CD4-positive, alpha-beta T cell treated with Interleukin-15 for 4 hours (primary cell): ENCODE measurements around the gene CLRN3.

Experiments used
- DNase-seq: peaks from one replicate; pipeline ENCODE4 v3.0.0-alpha.2; 2020; ENCODE audit warnings: low spot score

CLRN3 gene, protein sequence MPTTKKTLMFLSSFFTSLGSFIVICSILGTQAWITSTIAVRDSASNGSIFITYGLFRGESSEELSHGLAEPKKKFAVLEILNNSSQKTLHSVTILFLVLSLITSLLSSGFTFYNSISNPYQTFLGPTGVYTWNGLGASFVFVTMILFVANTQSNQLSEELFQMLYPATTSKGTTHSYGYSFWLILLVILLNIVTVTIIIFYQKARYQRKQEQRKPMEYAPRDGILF

GRCh38 chr10:127892743-127893142 is at the start of gene CLRN3:
Gene CLRN3, minus strand, starts transcription at chr10:127892941. Its CDS starts 157 bp downstream, at chr10:127892784.
- DNase-seq, result no peak

DNA sequence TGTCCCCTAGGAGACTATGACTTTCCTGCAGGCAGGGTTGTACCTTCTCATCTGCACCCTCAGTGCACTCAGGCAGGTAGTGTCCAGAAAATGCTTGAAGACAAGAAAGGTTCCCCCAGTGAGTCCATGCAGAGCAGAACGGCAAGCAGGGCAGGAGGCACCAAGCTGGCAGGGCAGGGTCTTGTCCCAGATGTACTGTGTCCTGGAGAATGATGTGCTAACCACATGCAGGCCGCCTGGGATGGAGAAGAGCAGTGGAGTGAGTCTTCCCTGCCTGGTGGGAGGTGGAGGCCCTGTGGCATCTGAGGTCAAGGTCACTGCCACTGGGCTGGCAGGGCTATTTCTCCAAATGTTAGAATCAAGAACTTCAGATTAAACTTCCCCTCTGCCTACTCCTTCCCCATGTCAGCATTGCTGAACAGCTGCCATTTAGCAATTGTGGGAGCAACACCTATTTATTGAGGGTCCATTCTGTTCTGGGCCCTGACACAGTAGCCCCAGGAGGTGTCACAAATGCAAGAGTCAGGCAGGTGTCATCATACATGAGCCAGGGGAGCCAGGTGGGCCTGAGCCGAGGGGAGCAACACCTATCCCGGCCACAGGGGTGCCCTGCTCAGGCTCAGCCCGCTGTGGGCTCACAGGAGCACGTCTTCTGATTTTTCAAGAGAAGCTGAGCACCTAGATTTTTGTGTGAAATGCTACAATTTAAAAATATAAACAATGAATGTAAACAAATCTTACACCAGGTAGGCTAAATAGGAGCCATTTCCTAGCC is 48.3 kb upstream of the CLRN3 start:
- DNase-seq, result no peak

- DNase-seq, result no peak
Observed at GRCh38 chr10:127939786-127940330, 47.1 kb upstream of the CLRN3 start.

DNA sequence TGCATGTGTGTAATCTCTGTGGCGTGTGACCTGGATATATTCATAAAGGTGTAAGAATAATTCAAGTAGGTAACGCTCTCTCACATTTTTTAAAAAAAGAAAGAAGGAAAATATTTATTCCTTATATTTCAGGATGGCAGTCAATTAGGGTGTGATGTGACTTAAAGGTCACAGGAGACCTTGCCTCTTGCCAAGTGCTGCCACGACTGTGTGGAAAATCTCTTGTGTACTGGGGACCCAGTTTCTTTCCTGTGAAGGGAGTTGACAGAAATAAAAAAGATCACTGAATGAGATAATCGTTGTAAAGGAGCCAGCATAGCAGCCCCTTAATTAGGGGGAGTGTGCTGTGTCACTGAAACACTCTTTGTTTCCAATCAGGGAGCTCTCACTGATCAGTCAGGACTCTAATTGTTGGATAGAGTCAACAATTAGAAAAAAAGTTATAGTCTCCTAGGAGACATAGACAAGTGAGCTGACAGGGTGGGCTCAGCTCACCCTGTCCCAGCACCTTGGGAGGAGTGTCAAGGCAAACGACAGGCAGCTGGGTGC is 45.2 kb upstream of the CLRN3 start:
- no peak for DNase-seq

DNA sequence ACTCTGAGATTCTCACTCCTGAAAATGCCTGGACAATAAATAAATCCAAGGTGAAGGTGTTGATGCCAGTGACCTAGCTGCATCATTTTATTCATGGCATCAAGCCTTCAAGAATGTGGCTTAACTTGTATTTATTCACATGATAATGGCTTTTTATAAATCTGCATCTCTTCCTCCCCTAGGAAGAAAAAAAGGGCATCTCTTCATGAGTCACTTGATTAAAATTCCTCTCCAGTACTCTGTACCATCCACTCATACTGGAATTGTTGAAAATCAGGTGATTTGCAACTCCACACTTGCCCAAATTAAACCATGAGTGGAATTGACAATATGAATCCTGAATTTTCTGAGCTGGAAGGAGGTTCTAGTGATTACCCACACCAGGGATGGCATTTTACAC is 44.3 kb upstream of the CLRN3 start:
- no peak for DNase-seq

DNA sequence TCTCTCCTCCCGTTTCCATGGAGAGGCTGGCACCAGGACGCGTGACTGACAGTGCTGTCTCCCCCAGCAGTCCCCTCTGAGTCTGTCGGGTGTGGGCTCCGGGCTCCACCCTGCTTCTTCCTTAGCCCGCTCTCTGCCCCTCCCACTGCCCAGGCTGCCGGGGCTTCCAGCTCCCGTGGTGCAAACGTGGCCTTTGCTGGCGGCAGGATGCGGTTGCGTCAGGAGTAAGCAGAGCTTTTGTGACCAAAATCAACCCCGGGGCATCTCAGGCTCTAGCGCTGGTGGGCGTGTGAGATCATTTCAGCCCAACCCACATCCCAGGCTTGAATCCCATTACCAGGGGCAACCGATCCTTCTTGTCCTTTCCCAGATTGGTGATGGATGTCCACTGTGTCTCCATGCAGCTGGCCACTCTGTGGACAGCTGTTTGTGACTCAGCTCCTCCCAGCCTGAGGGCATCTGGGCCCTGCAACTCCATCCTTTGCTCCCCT is 42.4 kb upstream of the CLRN3 start:
- DNase-seq, result no peak

- DNase-seq, result no peak
Observed at GRCh38 chr10:127934383-127934782, 41.6 kb upstream of the CLRN3 start.

DNA sequence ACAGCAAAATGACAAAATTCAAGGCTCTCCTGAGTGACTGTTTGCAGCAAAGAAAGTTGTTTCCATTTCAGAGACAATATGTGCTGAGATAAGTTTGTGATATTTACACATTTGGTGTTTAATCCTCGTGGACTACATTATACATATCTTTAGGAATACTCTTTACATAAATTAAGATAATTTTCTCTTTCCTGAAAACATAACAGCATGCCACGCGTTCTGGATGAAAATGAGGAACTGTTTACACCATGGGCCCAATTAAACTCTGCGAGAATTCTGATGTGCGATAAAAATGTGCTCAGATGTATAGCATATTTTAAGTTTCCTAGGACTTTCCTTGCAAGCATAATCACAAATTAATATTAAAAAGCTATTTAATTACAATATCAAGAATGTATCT is 40.5 kb upstream of the CLRN3 start:
- DNase-seq, result no peak

GRCh38 chr10:127932521-127933270 is 40.0 kb upstream of the CLRN3 start:
- DNase-seq, result no peak

DNA sequence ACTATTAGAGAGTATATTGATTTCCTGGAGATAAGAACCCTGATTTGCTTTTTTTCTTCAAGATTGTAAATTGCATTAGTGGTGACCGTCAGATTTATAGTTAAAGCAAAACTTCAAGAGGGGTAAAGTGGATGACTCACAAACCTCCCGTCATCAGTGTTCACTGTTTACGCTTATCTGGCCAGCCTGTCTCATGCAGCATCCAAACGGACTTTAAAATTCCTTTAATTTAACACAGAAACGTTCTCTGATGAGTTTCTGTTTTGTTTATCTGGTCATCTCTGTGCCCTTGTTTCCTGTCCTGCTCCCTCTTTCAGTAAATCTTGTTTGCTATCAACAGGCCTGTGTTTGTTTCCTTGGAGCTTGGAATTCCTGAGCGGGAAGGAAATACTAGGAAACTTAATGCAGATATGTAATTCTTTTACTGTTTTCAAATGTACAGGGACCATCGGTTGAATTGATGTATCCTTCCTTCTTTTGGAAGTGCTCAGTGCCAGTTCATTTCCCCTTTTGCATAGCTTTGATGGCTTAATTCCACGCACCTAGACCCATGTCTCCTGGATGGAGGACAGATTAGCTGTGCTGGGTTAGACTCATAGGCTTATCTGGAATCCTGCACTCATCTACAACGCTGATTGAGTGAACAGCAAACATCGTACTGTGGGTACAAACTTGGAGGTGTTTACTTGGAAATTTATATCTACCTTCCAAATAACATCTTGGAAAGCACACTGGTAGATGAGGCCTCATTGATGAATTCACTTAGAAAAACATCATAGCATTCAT is 35.5 kb upstream of the CLRN3 start:
- DNase-seq, result no peak

DNA sequence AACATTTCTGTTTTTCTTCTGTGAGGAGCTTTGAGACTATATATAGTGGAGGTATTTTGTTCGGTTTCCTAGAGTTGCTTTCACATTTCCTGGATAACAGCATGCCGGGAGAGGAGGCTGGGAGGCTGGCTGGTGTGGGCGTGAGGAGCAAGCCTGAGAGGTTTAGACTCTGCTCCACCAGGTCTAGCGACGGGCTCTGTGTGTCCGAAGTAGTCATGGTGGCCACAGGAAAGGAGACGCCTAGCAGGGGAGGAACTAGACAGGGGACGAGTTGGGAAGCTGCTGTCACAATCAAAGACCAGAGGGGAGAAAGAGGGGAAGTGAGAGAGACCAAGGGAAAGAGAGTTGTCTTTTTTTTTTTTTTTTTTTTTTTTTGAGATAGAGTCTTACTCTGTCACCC is 33.7 kb upstream of the CLRN3 start:
- no peak for DNase-seq

DNA sequence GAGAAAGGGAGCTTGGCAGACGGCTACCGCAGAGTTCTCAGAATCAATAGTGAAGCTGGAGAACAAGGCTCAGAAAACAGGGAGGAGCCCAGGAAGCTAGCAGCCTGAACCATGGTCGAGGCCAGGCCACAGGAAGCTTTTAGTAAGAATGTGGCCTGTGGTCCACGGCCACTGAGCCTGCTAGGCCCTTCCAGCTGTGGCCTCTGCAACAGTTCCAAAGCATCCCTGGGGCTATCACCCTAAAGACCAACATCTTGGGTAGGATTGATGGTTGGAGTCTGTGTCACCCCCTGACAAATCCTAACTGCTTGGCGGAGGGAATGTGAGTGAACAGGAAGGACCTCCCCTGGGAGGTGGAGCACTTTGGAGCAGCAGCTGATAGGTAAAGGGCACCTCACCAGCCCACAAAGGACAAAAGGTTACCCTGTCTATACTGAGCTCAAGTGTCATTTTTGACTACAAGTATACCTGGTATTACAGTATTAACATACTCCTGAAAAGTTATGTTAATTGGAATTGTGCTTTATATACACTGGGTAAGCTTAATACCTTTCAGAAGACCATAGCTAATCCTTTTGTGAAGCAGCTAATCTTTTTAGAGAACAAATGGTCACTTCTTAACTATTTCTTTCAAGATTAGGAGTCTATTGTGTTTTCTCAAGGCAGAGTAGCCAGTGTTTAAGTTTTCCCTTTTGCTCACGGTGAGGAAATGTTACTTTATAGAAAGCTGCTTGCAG is 32.9 kb upstream of the CLRN3 start:
- no peak for DNase-seq

DNA sequence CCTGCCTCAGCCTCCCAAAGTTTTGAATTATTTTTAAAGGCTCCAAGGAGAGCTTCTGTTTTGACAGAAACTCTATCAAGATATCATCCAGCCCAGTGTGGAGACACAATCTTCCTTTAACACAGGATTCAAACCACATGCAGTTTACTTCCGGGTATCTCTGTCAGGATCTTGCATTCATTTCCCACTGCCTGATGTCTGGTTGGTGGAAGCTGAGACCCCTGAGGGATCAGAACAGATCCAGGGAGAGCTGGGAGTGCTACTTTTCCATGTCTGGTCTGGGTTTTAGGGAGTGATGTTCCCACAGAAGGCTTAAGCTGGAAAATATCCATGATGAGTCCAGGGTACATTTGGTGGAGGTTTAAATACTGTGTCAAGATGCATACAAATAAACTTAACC is 30.9 kb upstream of the CLRN3 start:
- DNase-seq, result no peak

- DNase-seq, result no peak
Observed at GRCh38 chr10:127922675-127923366, 30.1 kb upstream of the CLRN3 start.

DNA sequence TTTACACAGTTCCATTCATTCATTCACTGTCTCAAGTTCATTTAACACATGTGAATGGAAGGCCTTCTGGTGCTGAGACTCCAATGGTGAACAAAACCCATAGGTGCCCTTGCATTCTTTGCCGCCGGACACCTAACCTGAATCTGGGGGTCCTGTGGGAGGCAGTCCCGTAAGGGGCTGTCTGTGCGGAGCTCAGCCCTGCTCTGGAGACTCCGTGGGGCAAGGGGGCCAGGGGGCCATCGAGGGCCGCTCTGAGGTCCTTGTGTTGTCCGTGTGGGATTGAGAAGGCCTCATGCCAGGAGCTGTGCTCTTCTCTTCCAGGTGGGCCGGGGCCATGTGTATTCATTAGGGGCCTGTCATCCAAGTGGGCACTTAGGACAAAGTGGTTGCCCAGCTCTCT is 29.5 kb upstream of the CLRN3 start:
- no peak for DNase-seq

DNA sequence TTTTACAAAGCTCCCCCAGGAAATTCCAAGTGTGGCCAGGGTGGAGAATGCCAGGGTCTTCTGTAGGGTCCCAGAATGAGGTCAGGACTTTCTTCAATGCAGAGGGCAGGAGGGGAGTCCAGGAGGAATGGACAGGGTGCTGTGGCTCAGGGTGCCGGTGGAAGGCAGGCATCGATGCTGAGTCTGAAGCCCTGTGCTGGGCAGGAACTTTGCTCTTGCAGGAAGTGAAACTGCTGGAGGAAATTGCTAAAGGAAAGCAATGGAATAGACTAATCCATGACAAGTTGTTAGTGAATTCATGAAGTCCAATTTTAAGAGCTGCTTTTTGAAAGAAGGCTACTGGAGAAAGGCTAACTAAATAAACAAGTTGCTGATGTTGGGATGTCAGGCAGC is 29.0 kb upstream of the CLRN3 start:
- DNase-seq, result no peak

GRCh38 chr10:127921075-127921752 is 28.5 kb upstream of the CLRN3 start:
- no peak for DNase-seq

- no peak for DNase-seq
Observed at GRCh38 chr10:127920306-127921074, 27.7 kb upstream of the CLRN3 start.
